Measurements from ENCODE around the gene WDR5B.
A peak's percentile ranks its signal among the peaks of the same experiment; 100 is the strongest.

WDR5B gene

GRCh38 chr3:122409446-122409845 lies 6.4 kb downstream of the WDR5B start:
- no peak for DNase-seq (ENCODE audit: low read depth in 2 of 2)

GRCh38 chr3:122407946-122408345 lies 7.9 kb downstream of the WDR5B start:
- DNase-seq (ENCODE audit: low read depth in 2 of 2) = no peak

GRCh38 chr3:122406198-122406597 lies 9.7 kb downstream of the WDR5B start:
- no peak for DNase-seq (ENCODE audit: low read depth in 2 of 2)

- no peak for DNase-seq (ENCODE audit: low read depth in 2 of 2)
These were observed 10.8 kb downstream of the WDR5B start for GRCh38 chr3:122405015-122405414.

- no peak for DNase-seq (ENCODE audit: low read depth in 2 of 2)
These were observed 12.4 kb downstream of the WDR5B start for GRCh38 chr3:122403489-122403888.

- DNase-seq (ENCODE audit: low read depth in 2 of 2) = no peak
These were observed 16.9 kb downstream of the WDR5B start for GRCh38 chr3:122398920-122399319.

- no peak for DNase-seq (ENCODE audit: low read depth in 2 of 2)
These were observed 18.7 kb downstream of the WDR5B start for GRCh38 chr3:122397201-122397600.

GRCh38 chr3:122396511-122396910 lies 19.4 kb downstream of the WDR5B start:
- no peak for DNase-seq (ENCODE audit: low read depth in 2 of 2)

- no peak for DNase-seq (ENCODE audit: low read depth in 2 of 2)
These were observed 20.3 kb downstream of the WDR5B start for GRCh38 chr3:122395582-122395981.

- DNase-seq (ENCODE audit: low read depth in 2 of 2) = no peak
These were observed 21.7 kb downstream of the WDR5B start for GRCh38 chr3:122394173-122394572.

- no peak for DNase-seq (ENCODE audit: low read depth in 2 of 2)
These were observed 22.7 kb downstream of the WDR5B start for GRCh38 chr3:122392868-122393844.

GRCh38 chr3:122391681-122392446 lies 24.0 kb downstream of the WDR5B start:
- DNase-seq (ENCODE audit: low read depth in 2 of 2) = no peak

GRCh38 chr3:122390665-122391064 lies 25.2 kb downstream of the WDR5B start:
- no peak for DNase-seq (ENCODE audit: low read depth in 2 of 2)

- no peak for DNase-seq (ENCODE audit: low read depth in 2 of 2)
These were observed 26.0 kb downstream of the WDR5B start for GRCh38 chr3:122389892-122390291.

GRCh38 chr3:122389197-122389596 lies 26.7 kb downstream of the WDR5B start:
- DNase-seq (ENCODE audit: low read depth in 2 of 2) = no peak

- DNase-seq (ENCODE audit: low read depth in 2 of 2) = no peak
These were observed 28.2 kb downstream of the WDR5B start for GRCh38 chr3:122387709-122388108.

- peak; percentile 91 for DNase-seq (ENCODE audit: low read depth in 2 of 2)
These were observed 31.8 kb downstream of the WDR5B start, which contains the start of gene FAM162A for GRCh38 chr3:122383771-122384697. FAM162A (plus strand) TSS chr3:122384182; CDS start chr3:122384266, 84 bp downstream.

- peak; percentile 75 to 85 for DNase-seq (ENCODE audit: low read depth in 2 of 2)
These were observed 32.8 kb downstream of the WDR5B start, which contains the start of gene MIX23 for GRCh38 chr3:122382888-122383666. MIX23 (minus strand) TSS chr3:122383231; CDS start chr3:122383224, 7 bp downstream.

- no peak for DNase-seq (ENCODE audit: low read depth in 2 of 2)
These were observed 37.9 kb downstream of the WDR5B start for GRCh38 chr3:122377975-122378374.

GRCh38 chr3:122374034-122374433 lies 41.8 kb downstream of the WDR5B start:
- DNase-seq (ENCODE audit: low read depth in 2 of 2) = no peak

GRCh38 chr3:122366379-122366749 lies 49.5 kb downstream of the WDR5B start:
- no peak for DNase-seq (ENCODE audit: low read depth in 2 of 2)

Data from stimulated activated CD8-positive, alpha-beta memory T cell treated with anti-CD3 and anti-CD28 coated beads, Interleukin-2, amount 100 ng/mL, for 48 hours (primary cell).